Fibroblast of pulmonary artery (primary cell): ENCODE results near the gene ZNF782.
"Not testable (repeated sequence)": the region's sequence is repeated elsewhere in the genome, so short reads cannot be mapped to it uniquely, and the experiment has no call there.

Experiments
- DNase-seq: peaks from one replicate; pipeline ENCODE4 v3.0.0-alpha.2; 2010; ENCODE audit warnings: low read depth
- H3K4me3 ChIP-seq: replicated peaks from 2 replicates; pipeline ENCODE4 v1.5.1; 2011; ENCODE audit warnings: low read depth, mild to moderate bottlenecking, control low read depth, low read length, moderate library complexity
- CTCF ChIP-seq: IDR thresholded peaks from 2 replicates; pipeline ENCODE4 v1.5.1; 2011; ENCODE audit warnings: mild to moderate bottlenecking, control low read depth, low read length, inconsistent platforms; ENCODE audit errors: missing control alignments

The ZNF782 gene

GRCh38 chr9:96854651-96855273 is 448 bp upstream of the ZNF782 start:
- no peak for DNase-seq
- no peak for TF ChIP-seq CTCF
- peak overlapping the region; percentile 85 for H3K4me3 ChIP-seq

- H3K4me3 ChIP-seq, result peak overlapping the region; percentile 85
- no peak for TF ChIP-seq CTCF
- no peak for DNase-seq
Observed at GRCh38 chr9:96852676-96853075, 1.6 kb downstream of the ZNF782 start.

- no peak overlapping the region for H3K4me3 ChIP-seq
- TF ChIP-seq CTCF, result no peak
- no peak for DNase-seq
Observed at GRCh38 chr9:96844040-96844439, 10.3 kb downstream of the ZNF782 start.

- TF ChIP-seq CTCF, result no peak
- H3K4me3 ChIP-seq, result no peak overlapping the region
- peak; percentile 1 for DNase-seq
Observed at GRCh38 chr9:96818533-96818932, 35.8 kb downstream of the ZNF782 start.

- no peak for TF ChIP-seq CTCF
- H3K4me3 ChIP-seq, result no peak overlapping the region
- no peak for DNase-seq
Observed at GRCh38 chr9:96817973-96818372, 36.3 kb downstream of the ZNF782 start.

GRCh38 chr9:96813607-96814006 is 40.7 kb downstream of the ZNF782 start:
- H3K4me3 ChIP-seq, result no peak overlapping the region
- no peak for TF ChIP-seq CTCF
- no peak for DNase-seq

- not testable (repeated sequence) for DNase-seq, H3K4me3 ChIP-seq
Observed at GRCh38 chr9:96798959-96799358, 55.4 kb downstream of the ZNF782 start.

GRCh38 chr9:96784021-96784420 is 70.3 kb downstream of the ZNF782 start:
- no peak for TF ChIP-seq CTCF
- no peak overlapping the region for H3K4me3 ChIP-seq
- no peak for DNase-seq
